C4-2B (cell line): ENCODE data around the gene ZDHHC18.

Source experiments
- CTCF ChIP-seq: fragments of 450-650 bp; conservative IDR thresholded peaks from 2 replicates; pipeline ENCODE4 v1.5.1; 2017; ENCODE audit warnings: mild to moderate bottlenecking
- ZFX ChIP-seq: fragments of 450-650 bp; IDR thresholded peaks from 2 replicates; pipeline ENCODE4 v1.6.1; 2017

DNA sequence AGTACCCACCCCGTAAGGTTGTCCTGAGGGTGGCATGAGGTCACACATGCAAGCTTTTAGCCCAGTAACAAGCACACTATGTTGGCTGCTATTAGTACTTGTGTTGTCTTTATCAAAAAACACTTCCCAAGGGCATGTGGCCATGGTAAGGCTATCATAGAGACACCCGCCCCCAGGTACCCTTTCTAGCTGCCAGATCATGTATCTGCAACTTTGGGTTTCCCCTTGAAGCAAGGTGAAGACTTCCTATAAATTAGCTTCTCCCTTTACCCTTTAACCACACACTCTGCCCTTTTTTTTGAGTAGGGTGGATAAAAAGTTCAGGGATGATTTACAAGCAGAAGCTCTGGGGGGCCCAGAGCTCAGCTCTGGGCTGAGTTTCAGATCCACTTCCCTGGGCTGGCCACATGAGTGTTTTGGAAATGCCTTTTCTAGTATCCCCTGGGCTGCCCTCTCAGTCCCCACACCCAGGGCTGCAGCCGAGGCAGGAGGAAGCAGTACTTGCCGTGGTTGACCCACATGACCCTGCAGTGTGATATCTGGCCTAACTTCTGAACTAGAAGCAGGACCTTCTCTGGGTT lies 2.0 kb downstream of the ZDHHC18 start:
- no peak for TF ChIP-seq CTCF
- no peak for TF ChIP-seq ZFX
